DOHH2 (cell line): ENCODE measurements around the gene TBKBP1.

Experiments used
- CTCF ChIP-seq: fragments of 200-600 bp; sonication (generic); IDR thresholded peaks from one replicate; pipeline ENCODE4 v1.5.1; 2014; ENCODE audit warnings: antibody characterized with exemption, mild to moderate bottlenecking, low read depth, low read length; ENCODE audit not compliant: poor library complexity, severe bottlenecking
- EZH2phosphoT487 ChIP-seq: fragments of 200-600 bp; sonication (generic); IDR thresholded peaks from 2 replicates; pipeline ENCODE4 v1.6.1; 2017; ENCODE audit warnings: borderline replicate concordance, mild to moderate bottlenecking, antibody characterized with exemption, low read length, moderate library complexity, mixed read lengths

GRCh38 chr17:47713980-47714700 is 20.2 kb downstream of the TBKBP1 start:
- TF ChIP-seq CTCF (peak; percentile 30), EZH2phosphoT487 (no peak)
